IPS DF 6.9 (cell line): Measurements from ENCODE around the gene TAF3.

ENCODE experiments used
- DNase-seq: peaks from one replicate; pipeline ENCODE4 v3.0.0-alpha.2; 2013; ENCODE audit warnings: low read depth, low spot score
- H3K27ac ChIP-seq: one replicate; pipeline ENCODE4 v1.5.1; 2013; ENCODE audit warnings: low read length, control low read depth
- H3K27me3 ChIP-seq: 2 replicates; pipeline ENCODE4 v1.6.1; 2013; ENCODE audit warnings: mild to moderate bottlenecking, low read length; ENCODE audit not compliant: control insufficient read depth, insufficient read depth
- H3K36me3 ChIP-seq: 2 replicates; pipeline ENCODE4 v1.6.1; 2013; ENCODE audit warnings: low read length; ENCODE audit not compliant: control insufficient read depth, insufficient read depth
- H3K4me1 ChIP-seq: 2 replicates; pipeline ENCODE4 v1.6.1; 2013; ENCODE audit warnings: low read length; ENCODE audit not compliant: control insufficient read depth, insufficient read depth
- H3K4me3 ChIP-seq: 2 replicates; pipeline ENCODE4 v1.5.1; 2013; ENCODE audit warnings: mild to moderate bottlenecking, low read length
- H3K9me3 ChIP-seq: 2 replicates; pipeline ENCODE4 v1.6.1; 2013; ENCODE audit warnings: low read length, inconsistent platforms; ENCODE audit not compliant: control insufficient read depth, insufficient read depth
- WGBS: extraction: QIAGEN DNeasy Blood & Tissue Kit; methylation state at CpG from one replicate; pipeline ENCODE4 v1.1.7; 2013; ENCODE audit warnings: mixed read lengths, missing lambda C conversion rate; ENCODE audit not compliant: insufficient read length, insufficient coverage; 5-methylcytosine and 5-hydroxymethylcytosine counted together

TAF3 gene

GRCh38 chr10:8037199-8037801 is 219.0 kb downstream of the TAF3 start:
- H3K4me3 ChIP-seq = no peak overlapping the region
- no peaks in the 10 kb centered on the region for H3K36me3 ChIP-seq
- H3K27me3 ChIP-seq = peaks cover 85% of the 10 kb centered on the region
- no peaks in the 10 kb centered on the region for H3K9me3 ChIP-seq
- DNase-seq = no peak
- H3K4me1 ChIP-seq = peaks cover 6% of the 10 kb centered on the region
- H3K27ac ChIP-seq = no peak overlapping the region
- no CpG with 5 or more reads among the region's 32 CpGs for WGBS

- DNase-seq = no peak
- H3K4me1 ChIP-seq = peaks cover 6% of the 10 kb centered on the region
- WGBS = no CpG with 5 or more reads among the region's 22 CpGs
- peaks cover 92% of the 10 kb centered on the region for H3K27me3 ChIP-seq
- no peaks in the 10 kb centered on the region for H3K36me3 ChIP-seq
- no peak overlapping the region for H3K4me3 ChIP-seq
- H3K27ac ChIP-seq = no peak overlapping the region
- H3K9me3 ChIP-seq = no peaks in the 10 kb centered on the region
These were observed 219.9 kb downstream of the TAF3 start for GRCh38 chr10:8037941-8038894.

- peaks cover 7% of the 10 kb centered on the region for H3K4me1 ChIP-seq
- WGBS = no CpG with 5 or more reads among the region's 10 CpGs
- no peaks in the 10 kb centered on the region for H3K36me3 ChIP-seq
- peaks cover 91% of the 10 kb centered on the region for H3K27me3 ChIP-seq
- H3K9me3 ChIP-seq = no peaks in the 10 kb centered on the region
- no peak for DNase-seq
- H3K27ac ChIP-seq = no peak overlapping the region
- H3K4me3 ChIP-seq = no peak overlapping the region
These were observed 221.1 kb downstream of the TAF3 start for GRCh38 chr10:8039321-8039881.

- no CpG with 5 or more reads among the region's 6 CpGs for WGBS
- H3K4me3 ChIP-seq = no peak overlapping the region
- DNase-seq = no peak
- H3K4me1 ChIP-seq = peaks cover 12% of the 10 kb centered on the region
- no peak overlapping the region for H3K27ac ChIP-seq
- H3K36me3 ChIP-seq = no peaks in the 10 kb centered on the region
- H3K27me3 ChIP-seq = peaks cover 94% of the 10 kb centered on the region
- H3K9me3 ChIP-seq = no peaks in the 10 kb centered on the region
These were observed 222.3 kb downstream of the TAF3 start for GRCh38 chr10:8040651-8041050.

- H3K9me3 ChIP-seq = no peaks in the 10 kb centered on the region
- peaks cover 95% of the 10 kb centered on the region for H3K27me3 ChIP-seq
- H3K4me3 ChIP-seq = no peak overlapping the region
- peaks cover 15% of the 10 kb centered on the region for H3K4me1 ChIP-seq
- H3K27ac ChIP-seq = no peak overlapping the region
- H3K36me3 ChIP-seq = no peaks in the 10 kb centered on the region
- whole genome bisulfite sequencing = no CpG with 5 or more reads among the region's 10 CpGs
- no peak for DNase-seq
These were observed 223.1 kb downstream of the TAF3 start for GRCh38 chr10:8041284-8041991.

- Histone ChIP-seq H3K4me3 (no peak overlapping the region), H3K9me3 (no peaks in the 10 kb centered on the region), H3K27ac (no peak overlapping the region), H3K4me1 (peaks cover 15% of the 10 kb centered on the region), H3K27me3 (peaks cover 95% of the 10 kb centered on the region), H3K36me3 (no peaks in the 10 kb centered on the region)
- no CpG with 5 or more reads among the region's 17 CpGs for WGBS
- no peak for DNase-seq
These were observed 223.9 kb downstream of the TAF3 start for GRCh38 chr10:8041992-8042720.

- no peak for DNase-seq
- WGBS = no CpG with 5 or more reads among the region's 35 CpGs
- Histone ChIP-seq H3K36me3 (no peaks in the 10 kb centered on the region), H3K27ac (no peak overlapping the region), H3K9me3 (no peaks in the 10 kb centered on the region), H3K27me3 (peaks cover 95% of the 10 kb centered on the region), H3K4me3 (no peak overlapping the region), H3K4me1 (peaks cover 18% of the 10 kb centered on the region)
These were observed 224.6 kb downstream of the TAF3 start for GRCh38 chr10:8042721-8043568.

- no peak for DNase-seq
- Histone ChIP-seq H3K9me3 (no peaks in the 10 kb centered on the region), H3K27ac (no peak overlapping the region), H3K36me3 (no peaks in the 10 kb centered on the region), H3K4me1 (peaks cover 20% of the 10 kb centered on the region), H3K4me3 (peak overlapping the region; percentile 23; the same call in 1 of the 2 replicates), H3K27me3 (peaks cover 95% of the 10 kb centered on the region)
- WGBS = no CpG with 5 or more reads among the region's 31 CpGs
These were observed 225.4 kb downstream of the TAF3 start for GRCh38 chr10:8043569-8044306.
